Activated CD4-positive, alpha-beta T cell treated with anti-CD3 and anti-CD28 coated beads, Interleukin-2, amount 50 U/mL, for 1 hour (primary cell): ENCODE data around the gene MAD1L1.
A peak's percentile ranks its signal among the peaks of the same experiment; 100 is the strongest.

Source experiments
- DNase-seq: peaks from one replicate; pipeline ENCODE4 v3.0.0-alpha.2; 2020

Gene MAD1L1

DNA sequence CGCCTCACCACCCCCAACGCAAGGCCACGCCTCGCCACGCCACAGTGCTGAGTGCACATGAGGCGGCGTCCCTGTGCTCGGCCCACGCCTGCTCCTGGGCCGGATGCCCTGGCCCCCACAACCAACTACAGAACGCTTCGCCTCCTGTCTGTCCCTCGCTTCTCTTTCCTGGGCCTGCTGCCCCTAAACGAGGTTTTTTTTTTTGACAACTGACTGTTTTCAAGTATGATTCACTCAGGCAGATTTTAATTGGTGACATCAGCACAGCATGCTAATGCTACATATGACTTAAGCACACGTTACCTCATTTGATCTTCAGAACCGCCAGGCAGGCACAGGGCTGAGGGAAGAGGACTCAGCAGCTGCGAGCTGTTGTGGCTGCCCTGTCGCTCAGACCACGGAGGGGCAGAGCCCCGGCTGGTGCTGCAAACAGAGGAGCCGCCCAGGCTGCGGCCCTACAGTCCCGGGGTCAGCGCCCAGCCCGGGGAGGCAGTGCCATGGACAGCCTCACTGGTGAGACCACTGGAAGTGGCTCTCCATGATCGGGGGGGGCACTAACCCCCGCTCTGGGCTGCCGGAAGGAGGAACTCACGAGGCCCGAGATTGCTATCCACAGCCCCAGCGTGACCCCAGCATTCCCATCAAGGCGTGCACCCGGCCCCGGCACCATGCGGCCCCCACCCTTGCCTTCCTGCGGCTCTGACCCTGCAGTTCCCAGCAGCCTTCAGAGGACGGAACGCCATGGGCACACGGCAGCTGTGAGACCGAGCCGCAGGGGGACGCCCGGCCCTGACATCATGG lies 212.8 kb downstream of the MAD1L1 start:
- DNase-seq = peak; percentile 30

- DNase-seq = no peak
Measured at GRCh38 chr7:2019461-2019710, 213.4 kb downstream of the MAD1L1 start.

GRCh38 chr7:2018569-2019460 lies 213.9 kb downstream of the MAD1L1 start:
- DNase-seq = no peak

DNA sequence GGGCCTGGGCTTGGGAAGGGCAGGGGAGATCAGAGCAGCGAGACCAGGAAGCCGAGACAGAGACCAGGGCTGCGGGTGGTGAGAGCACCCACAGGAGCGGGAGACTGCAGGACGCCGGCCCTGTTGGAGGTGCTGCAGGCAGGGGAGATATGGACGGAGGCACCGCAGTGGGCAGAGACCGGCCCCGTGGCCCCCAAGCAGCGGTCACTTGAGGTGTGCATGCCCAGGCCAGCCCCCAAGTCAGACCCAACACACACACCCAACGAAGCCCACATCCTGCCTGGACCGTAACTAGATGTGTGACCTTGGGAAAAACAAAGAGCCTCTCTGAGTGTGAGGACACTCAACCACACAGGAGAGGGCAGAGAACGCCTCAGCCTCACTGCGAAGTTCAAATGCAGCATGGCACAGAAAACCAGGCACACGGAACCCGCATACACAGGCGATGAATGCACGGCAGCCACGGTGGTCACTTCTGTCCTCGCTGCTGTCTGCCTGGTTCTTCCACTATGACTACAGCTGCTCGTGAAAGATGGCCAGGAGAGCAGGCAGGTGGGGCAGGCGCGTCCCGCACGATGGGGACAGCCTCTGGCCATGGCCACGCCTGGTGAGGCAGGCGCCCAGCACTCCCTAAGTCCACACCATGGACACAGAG lies 214.7 kb downstream of the MAD1L1 start:
- DNase-seq = no peak

GRCh38 chr7:2017481-2017891 lies 215.3 kb downstream of the MAD1L1 start:
- DNase-seq = no peak

DNA sequence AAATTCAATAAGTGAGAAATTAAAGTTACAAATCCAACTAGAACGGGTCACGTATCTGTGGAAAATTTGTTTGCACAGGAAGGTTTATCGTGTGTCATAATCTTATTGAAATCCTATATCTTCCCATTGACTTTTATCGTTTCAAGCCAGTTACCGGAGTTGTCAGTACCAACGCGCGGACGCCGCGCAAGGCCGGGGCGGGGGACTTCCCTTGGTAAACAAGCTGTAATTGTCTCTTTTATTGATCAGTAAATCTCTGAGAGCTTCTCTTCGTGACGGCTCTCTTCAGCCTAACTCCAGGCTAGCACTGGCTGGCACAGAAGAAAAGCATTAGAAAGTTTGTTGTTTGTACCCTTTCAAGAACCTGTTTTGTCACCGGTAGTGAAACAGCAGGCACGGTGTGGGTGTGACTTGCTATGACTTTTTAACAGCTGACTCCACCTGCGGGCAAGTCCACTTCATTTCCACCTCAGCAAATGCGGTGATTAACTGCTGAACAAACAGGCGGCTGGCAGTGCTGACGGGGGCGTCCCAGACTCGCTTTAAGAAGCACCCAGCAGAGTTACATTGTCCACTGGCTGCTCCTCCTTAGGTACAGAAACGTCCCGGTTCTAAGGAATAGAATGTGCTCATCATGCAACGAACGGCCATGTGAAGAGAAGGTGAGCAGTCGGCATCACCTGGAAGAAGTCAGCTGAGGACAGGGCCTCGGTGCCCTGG lies 215.8 kb downstream of the MAD1L1 start:
- no peak for DNase-seq

DNA sequence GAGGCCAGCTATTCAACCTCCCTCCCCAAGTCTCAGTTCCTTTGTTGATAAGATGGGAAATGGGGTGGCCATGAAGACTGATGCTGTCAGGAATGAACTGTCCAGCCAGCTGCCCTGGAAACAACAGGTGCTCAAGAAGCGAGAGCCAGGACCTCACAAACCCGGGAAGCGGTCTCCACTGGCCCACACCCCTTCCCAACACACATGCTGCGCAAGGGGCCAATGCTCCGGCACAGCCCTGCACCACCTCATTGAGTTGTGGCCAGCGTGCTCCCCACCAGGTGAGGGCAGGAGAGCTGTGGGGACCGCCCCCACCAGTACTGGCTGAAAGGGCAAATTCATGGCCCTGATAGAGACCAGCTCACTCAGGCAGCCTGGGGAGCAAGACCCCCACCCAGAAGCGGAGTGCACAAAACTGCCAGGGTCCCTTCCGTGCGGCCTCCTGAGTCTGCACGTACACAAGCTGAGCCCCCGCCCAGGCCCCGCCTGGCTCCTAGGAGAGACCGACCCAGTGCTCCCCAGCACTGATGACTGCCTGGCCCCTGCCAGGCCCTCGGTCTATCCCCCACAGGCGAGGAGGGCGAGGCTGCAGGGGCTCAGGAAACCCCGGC lies 216.6 kb downstream of the MAD1L1 start:
- DNase-seq = no peak

DNA sequence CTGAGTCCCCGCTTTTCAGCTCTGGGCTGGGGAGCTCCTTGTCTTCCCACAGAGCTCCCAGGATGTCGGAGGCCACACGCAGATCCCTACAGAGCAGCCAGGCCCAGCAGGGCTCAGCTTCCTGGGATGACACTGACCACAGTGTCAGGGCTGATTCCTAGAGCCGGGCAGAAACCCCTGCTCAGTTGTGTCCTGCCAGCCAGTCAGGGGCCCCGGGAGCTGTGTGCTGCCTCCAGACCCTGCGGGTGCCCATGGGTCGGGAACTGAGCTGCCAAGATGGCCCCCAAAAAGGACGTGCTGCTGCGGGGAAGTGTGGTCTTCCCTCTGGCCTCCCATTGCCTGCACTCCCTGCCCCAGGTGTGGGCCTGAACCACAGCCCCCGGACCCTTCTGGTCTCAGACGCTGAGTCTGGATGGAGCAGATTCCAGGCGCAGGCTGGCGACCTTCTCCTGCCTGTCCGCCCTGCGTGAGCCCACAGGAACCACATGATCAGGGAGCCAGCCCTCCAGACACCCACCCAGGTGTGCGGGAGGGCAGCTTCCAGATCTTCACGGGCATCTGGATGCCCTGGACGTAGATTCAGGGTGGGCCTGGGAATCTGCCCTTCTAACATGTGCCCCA lies 217.4 kb downstream of the MAD1L1 start:
- DNase-seq = no peak

GRCh38 chr7:2014391-2015241 lies 218.1 kb downstream of the MAD1L1 start:
- no peak for DNase-seq

- DNase-seq = no peak
Measured at GRCh38 chr7:2013381-2014311, 219.1 kb downstream of the MAD1L1 start.

DNA sequence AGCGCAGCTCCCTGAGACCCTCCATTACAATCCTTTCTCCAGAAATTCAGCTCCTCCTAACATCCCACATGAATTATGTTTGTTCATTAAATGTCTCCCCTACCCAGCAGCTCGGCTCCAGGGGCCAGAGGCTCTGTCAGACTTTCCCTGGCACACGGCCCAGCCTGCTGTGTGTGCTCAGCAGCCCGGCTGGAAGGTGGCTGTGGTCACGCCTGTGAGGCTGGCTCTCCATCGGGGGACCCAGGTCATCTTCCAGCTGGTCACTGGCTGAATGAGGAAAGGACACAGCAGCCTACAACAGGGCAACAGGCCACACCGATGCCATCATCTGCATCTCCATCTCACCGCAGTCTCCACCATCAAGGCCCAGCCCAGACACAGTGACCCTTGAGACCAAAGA lies 219.8 kb downstream of the MAD1L1 start:
- no peak for DNase-seq

DNA sequence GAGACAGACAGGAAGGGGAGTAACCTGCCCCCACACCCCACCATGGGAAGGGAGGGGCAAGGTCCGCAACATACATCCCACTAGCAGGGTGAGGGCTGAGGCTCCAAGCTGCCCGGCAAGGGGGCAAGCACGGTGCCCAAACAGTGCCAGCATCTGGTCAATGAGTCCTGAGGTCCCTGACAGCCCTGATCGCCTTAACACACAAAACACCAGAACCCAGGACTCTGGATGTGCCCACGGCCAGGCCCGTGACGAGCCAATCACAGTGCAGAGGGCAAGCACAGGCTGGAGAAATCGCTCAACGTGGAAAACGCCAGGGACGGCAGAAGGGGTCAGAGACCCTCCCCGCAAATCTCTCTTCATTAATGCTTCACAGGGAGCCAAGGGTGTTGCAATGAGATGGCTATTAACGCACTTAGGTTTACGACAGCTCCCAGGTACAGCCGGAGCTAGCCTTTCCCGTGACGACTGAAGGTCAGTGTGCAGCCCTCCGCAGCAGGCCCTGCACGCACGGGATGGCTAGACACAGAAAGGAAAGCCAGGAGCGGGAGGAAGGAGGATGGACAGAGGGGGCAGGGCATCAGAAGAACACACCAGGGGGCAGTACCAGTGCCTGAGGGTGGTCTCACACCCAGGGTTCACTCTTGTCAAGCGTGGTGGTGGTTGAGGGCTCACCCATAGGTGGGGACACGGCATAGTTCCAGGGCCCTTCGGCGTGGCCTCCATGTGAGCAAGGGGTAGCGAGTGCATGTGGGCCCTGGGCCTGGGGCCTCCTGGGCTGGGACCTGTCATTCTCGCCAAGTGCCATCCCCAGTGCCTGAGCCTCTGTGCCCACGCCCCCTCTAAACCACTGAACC lies 220.5 kb downstream of the MAD1L1 start:
- no peak for DNase-seq

- no peak for DNase-seq
Measured at GRCh38 chr7:2011266-2012043, 221.3 kb downstream of the MAD1L1 start.

DNA sequence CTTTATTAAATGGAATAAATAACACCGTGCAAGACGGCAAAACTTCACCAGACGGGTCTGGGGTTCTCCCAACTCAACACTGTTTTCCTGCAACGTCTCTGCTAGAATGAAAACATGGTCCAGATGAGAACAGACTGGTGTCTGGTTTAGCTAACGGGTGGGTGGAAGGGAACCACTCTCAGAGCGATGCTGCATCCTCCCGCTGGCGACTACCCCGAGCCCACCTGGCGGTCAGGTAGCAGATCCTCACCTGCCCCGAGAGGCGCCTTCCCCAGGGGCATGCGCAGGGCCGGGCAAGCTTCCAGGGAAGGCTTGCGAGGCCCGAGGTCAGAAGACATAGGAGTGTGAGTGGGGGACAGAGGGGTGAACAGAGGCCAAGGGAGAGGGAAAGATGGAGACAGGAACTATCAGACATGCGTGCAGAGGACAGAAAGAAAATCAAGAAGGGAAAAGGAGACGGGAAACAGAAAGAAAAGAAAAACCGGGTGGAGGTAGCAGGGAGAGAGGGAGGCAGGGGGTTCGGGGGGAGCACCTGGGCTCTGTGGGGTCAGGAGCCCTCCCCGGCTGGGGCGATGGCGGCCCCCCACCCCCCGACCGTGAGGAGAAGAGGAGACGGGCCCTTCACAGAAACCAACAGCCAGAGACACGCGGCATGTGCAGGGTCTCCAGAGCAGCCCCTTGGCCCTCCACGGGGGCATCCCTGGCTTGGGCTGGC lies 222.0 kb downstream of the MAD1L1 start:
- no peak for DNase-seq

GRCh38 chr7:2010101-2010500 lies 222.6 kb downstream of the MAD1L1 start:
- no peak for DNase-seq

DNA sequence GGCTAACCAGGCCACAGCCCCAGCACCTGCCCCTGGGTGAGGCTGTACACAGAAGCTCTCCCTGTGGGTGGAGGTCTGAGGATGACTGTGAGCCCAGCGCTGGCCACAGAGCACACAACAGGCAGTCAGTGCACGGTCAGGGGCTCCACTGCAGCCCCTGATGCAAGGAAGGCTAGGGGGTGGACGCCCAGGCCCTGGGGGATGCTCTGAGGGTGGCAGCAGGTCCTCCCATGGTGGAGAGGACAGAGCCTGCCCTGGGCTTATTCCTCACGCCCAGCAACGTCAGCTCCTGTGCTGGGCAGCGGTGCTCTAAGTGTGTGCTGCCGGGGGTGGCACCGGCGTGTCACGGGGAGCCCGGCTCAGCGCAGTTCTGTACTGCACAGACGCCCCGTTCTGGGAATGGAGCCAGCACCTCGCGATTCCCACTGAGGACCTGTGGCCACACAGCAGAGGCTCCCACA lies 223.2 kb downstream of the MAD1L1 start:
- no peak for DNase-seq

DNA sequence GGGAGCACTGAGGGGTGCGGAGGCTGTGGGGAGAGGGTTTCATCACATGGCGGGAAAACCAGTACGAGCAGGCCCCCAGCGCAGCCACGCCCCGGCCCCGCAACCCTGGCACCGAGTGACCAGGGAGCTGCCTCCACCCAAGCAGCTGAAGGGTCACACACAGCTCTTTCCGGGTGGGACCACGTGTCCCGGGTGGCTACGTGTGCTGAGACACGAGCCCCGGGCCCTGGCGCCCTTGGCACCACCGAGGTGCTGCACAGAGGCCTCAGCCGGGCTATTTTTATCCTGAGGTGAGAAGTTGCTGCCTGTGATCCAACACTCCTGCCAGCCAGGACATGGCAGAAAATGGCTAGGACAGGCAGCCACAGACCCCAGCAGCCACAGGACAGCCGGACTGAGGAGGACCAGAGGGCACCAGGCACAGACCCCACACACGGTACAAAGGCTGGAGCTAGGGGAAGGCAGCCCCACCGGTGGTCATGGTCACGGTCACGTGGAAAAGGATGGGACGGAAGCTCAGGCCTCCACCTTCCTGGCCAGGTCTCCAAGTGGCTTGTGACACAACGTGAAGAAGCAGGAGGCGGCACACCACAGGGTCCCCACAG lies 223.7 kb downstream of the MAD1L1 start:
- DNase-seq = no peak
